ENCODE results near the gene CX3CL1.

GRCh38 chr16:57371494-57372371 lies 557 bp upstream of the CX3CL1 start:
- no peak for TF ChIP-seq POLR2A (IDR thresholded peaks at IDR 0.05)
- TF ChIP-seq CTCF (IDR thresholded peaks at IDR 0.05), result no peak
- TF ChIP-seq EP300 (IDR thresholded peaks at IDR 0.05), result no peak

All from upper lobe of left lung (tissue), 4 donors.